Thoracic aorta (tissue), 2 donors: Measurements from ENCODE around the gene DGKH. TPM values are rescaled to one million over a fixed set of nuclear protein-coding genes. Genes with fewer than 3 reads are reported as not detected.

Experiments used
- ATAC-seq: fragments of 150-250 bp; one replicate; pipeline ENCODE4 v1.8.0; 2017; ENCODE audit warnings: low read depth; ENCODE audit not compliant: insufficient number of reproducible peaks, low FRiP score
- DNase-seq: peaks from one replicate; pipeline ENCODE4 v3.0.0-alpha.2; 2020; ENCODE audit warnings: low spot score
- H3K27ac ChIP-seq, 2 donors: fragments of 200-600 bp; sonication (generic); 1 replicate in 1 of 2; 2 replicates in 1 of 2; pipeline ENCODE4 v1.5.1; 2016; ENCODE audit warnings: mild to moderate bottlenecking in 2 of 2, moderate library complexity in 2 of 2
- H3K27me3 ChIP-seq: fragments of 200-600 bp; sonication (generic); replicated peaks from 2 replicates; pipeline ENCODE4 v1.6.0; 2016; ENCODE audit warnings: mild to moderate bottlenecking; ENCODE audit not compliant: insufficient read depth
- H3K36me3 ChIP-seq: fragments of 200-600 bp; sonication (generic); one replicate; pipeline ENCODE4 v1.5.1; 2016
- H3K4me1 ChIP-seq, 2 donors: fragments of 200-600 bp; sonication (generic); 1 replicate in 1 of 2; 2 replicates in 1 of 2; pipeline versions ENCODE4 v1.5.1 to v1.6.0; 2016; ENCODE audit warnings: low read depth in 2 of 2, mild to moderate bottlenecking in 1 of 2; ENCODE audit not compliant: control insufficient read depth in 1 of 2
- H3K4me3 ChIP-seq: fragments of 200-600 bp; sonication (generic); 2 replicates; pipeline ENCODE4 v1.5.1; 2016; ENCODE audit warnings: mild to moderate bottlenecking
- H3K9me3 ChIP-seq: fragments of 200-600 bp; sonication (generic); 2 replicates; pipeline ENCODE4 v1.5.1; 2016
- CTCF ChIP-seq: fragments of 200-600 bp; sonication (generic); IDR thresholded peaks from one replicate; pipeline ENCODE4 v1.5.1; 2019; ENCODE audit warnings: antibody characterized with exemption
- total RNA-seq, 2 donors: library from RNA; depleted of rRNA; stranded (reverse); fragments of >200 nt; gene quantifications; one replicate each; pipeline versions ENCODE4 v1.1.0 to v1.2.3, GENCODE V29; 2016

The DGKH gene
- total RNA-seq, 2 donors from 2014 or later = 18.3 to 37.8 TPM

GRCh38 chr13:42272804-42273175 lies 224.3 kb downstream of the DGKH start:
- no peak for DNase-seq

GRCh38 chr13:42274386-42275097 lies 226.1 kb downstream of the DGKH start:
- Histone ChIP-seq H3K27ac (no peak overlapping the region), H3K27me3 (no peaks in the 10 kb centered on the region), H3K9me3 (no peaks in the 10 kb centered on the region), H3K4me3 (no peak overlapping the region), H3K4me1 (peaks cover 19 to 22% of the 10 kb centered on the region in 2 donors), H3K36me3 (no peaks in the 10 kb centered on the region)
- TF ChIP-seq CTCF = no peak
- ATAC-seq (no peak), DNase-seq (no peak)

More at GRCh38 chr13:42272804-42273175, 224.3 kb downstream of the DGKH start:
- Histone ChIP-seq H3K27ac (peak overlapping the region; percentile 80 to 86), H3K9me3 (no peaks in the 10 kb centered on the region), H3K4me1 (peaks cover 19% of the 10 kb centered on the region in 2 donors), H3K27me3 (no peaks in the 10 kb centered on the region), H3K4me3 (peak overlapping the region; percentile 94), H3K36me3 (no peaks in the 10 kb centered on the region)
- TF ChIP-seq CTCF = no peak
- no peak for ATAC-seq

GRCh38 chr13:42275098-42275471 lies 226.6 kb downstream of the DGKH start:
- Histone ChIP-seq H3K9me3 (no peaks in the 10 kb centered on the region), H3K4me1 (peaks cover 19 to 22% of the 10 kb centered on the region in 2 donors), H3K36me3 (no peaks in the 10 kb centered on the region), H3K4me3 (no peak overlapping the region), H3K27ac (no peak overlapping the region), H3K27me3 (no peaks in the 10 kb centered on the region)
- TF ChIP-seq CTCF = no peak
- DNase-seq (no peak), ATAC-seq (no peak)

DNA sequence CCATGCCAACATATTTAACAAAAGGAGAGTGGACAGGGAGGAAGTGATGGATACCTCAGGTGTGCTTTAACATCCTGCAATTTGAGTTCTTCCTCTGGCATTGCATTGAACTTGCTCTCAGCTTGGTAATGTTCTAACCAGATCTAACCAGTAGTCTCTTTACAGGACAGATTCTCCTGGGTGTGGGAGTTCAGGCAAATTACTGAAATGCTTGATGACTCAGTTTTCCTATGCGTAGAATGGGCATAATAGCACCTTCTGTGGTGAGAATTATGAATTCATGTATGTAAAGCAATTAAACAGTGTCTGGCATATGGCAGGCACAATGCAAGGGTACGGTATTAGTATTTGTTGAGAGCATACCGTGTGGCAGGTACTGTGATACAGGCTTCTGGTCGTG lies 227.1 kb downstream of the DGKH start:
- Histone ChIP-seq H3K9me3 (no peaks in the 10 kb centered on the region), H3K27ac (no peak overlapping the region), H3K36me3 (no peaks in the 10 kb centered on the region), H3K4me1 (peaks cover 19 to 22% of the 10 kb centered on the region in 2 donors), H3K4me3 (no peak overlapping the region), H3K27me3 (no peaks in the 10 kb centered on the region)
- DNase-seq = no peak
- no peak for TF ChIP-seq CTCF
- ATAC-seq = no peak

GRCh38 chr13:42276683-42277082 lies 228.2 kb downstream of the DGKH start:
- ATAC-seq = no peak
- Histone ChIP-seq H3K27ac (no peak overlapping the region), H3K36me3 (no peaks in the 10 kb centered on the region), H3K4me1 (peaks cover 19 to 22% of the 10 kb centered on the region in 2 donors), H3K9me3 (no peaks in the 10 kb centered on the region), H3K27me3 (no peaks in the 10 kb centered on the region), H3K4me3 (no peak overlapping the region)
- DNase-seq = no peak
- no peak for TF ChIP-seq CTCF
